Epithelial cell of esophagus (primary cell): ENCODE data around the gene SPSB2.

Source experiments
- DNase-seq: peaks from one replicate; pipeline ENCODE4 v3.0.0; 2010; ENCODE audit warnings: low read depth
- H3K4me3 ChIP-seq: 2 replicates; pipeline ENCODE4 v1.5.1; 2011; ENCODE audit warnings: mild to moderate bottlenecking, low read length, control low read depth
- TF ChIP-seq, protein P1 (sequence below): IDR thresholded peaks from 2 replicates; pipeline ENCODE4 v1.5.1; 2011; ENCODE audit warnings: low read depth, mild to moderate bottlenecking, low read length, control low read depth, inconsistent platforms; ENCODE audit not compliant: insufficient read depth; ENCODE audit errors: missing control alignments

Gene SPSB2

DNA sequence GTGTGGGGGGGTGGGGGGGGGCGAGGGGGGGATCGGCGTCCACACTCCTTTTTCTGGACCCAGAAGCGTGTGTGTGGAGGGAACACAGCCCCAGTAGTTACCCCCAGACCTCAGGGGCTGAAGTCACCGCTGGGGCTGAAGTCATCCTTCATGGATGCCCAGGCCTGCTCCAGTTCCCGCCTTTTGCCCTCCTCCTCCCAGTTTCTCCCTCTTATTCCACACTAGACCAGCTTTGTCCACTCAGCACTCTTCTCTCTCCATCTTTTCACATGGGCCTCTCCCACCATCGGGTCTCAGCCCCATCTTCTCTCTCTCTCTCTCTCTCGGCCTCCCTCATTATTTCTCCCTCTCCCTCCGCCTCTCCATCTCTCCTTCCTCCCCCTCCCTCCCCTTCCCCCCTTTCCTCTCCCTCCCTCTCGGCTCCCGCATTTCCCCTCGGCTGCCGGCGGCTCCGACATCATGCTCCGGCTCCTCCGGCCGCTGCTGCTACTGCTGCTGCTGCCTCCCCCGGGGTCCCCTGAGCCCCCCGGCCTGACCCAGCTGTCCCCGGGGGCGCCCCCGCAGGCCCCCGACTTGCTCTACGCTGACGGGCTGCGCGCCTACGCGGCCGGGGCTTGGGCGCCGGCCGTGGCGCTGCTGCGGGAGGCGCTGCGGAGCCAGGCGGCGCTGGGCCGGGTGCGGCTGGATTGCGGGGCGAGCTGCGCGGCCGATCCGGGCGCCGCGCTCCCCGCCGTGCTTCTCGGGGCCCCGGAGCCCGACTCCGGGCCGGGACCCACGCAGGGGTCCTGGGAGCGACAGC is 44.9 kb downstream of the SPSB2 start, which contains the start of gene P3H3:
Gene P3H3, plus strand, starts transcription at position 426 of the 799 bp plus-strand sequence. Its CDS starts 34 bp downstream, at position 460.
- peak; percentile 48 for DNase-seq

DNA sequence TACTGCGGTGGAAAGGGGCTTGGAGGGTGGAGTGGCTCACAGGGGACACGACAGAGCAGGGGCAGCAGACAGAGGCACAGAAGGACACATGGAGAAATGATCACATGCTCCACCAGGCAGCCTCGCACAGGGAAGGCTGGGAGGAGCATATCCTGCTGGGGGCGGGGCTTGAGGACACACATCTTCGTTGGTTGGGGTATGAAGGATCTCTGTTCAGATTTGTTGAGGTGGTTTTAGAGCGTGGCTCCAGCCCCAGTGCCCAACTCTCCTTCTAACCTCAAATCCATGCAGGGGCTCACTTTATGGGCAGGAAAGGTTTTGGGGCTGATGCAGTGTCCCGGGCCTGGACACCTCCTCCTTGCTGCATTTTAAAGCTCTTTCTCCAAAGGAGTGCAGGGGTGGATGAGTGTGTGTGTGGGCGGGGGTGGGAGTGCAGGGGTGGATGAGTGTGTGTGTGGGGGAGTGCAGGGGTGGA is 45.6 kb downstream of the SPSB2 start:
- peak; percentile 80 for DNase-seq
- peak overlapping the region; percentile 23 for H3K4me3 ChIP-seq
- TF ChIP-seq, protein P1, sequence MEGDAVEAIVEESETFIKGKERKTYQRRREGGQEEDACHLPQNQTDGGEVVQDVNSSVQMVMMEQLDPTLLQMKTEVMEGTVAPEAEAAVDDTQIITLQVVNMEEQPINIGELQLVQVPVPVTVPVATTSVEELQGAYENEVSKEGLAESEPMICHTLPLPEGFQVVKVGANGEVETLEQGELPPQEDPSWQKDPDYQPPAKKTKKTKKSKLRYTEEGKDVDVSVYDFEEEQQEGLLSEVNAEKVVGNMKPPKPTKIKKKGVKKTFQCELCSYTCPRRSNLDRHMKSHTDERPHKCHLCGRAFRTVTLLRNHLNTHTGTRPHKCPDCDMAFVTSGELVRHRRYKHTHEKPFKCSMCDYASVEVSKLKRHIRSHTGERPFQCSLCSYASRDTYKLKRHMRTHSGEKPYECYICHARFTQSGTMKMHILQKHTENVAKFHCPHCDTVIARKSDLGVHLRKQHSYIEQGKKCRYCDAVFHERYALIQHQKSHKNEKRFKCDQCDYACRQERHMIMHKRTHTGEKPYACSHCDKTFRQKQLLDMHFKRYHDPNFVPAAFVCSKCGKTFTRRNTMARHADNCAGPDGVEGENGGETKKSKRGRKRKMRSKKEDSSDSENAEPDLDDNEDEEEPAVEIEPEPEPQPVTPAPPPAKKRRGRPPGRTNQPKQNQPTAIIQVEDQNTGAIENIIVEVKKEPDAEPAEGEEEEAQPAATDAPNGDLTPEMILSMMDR: no peak

More for the DNA sequence above, 44.9 kb downstream of the SPSB2 start, which contains the start of gene P3H3:
- TF ChIP-seq, protein P1: no peak
- peak within 1 kb of the TSS; percentile 88 for H3K4me3 ChIP-seq

DNA sequence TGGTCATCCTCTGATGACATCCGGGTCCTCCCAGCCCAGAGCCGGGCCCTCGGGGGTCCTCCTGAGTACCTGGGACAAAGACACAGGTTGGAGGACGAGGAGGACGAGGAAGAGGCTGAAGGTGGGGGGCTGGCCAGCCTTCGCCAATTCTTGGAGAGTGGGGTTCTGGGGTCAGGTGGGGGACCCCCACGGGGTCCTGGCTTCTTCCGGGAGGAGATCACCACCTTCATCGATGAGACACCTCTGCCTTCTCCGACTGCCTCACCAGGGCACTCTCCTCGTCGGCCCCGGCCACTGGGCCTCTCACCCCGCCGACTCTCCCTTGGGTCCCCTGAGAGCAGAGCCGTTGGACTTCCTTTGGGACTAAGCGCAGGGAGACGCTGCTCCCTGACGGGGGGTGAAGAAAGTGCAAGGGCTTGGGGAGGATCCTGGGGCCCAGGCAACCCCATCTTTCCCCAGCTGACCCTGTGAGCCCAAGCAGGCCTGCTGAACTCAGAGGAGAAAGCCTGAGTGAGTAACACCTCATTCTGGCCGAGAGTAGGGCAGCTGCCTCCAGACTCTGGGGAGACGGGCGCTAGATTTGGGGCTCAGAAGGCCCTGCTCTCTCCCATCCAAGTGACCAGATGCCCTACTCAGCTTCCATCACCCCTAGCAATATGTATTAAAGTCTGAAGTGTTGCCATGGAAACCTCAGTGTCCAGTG is 46.2 kb downstream of the SPSB2 start:
- no peak for DNase-seq
- H3K4me3 ChIP-seq: no peak overlapping the region
- TF ChIP-seq, protein P1: no peak

DNA sequence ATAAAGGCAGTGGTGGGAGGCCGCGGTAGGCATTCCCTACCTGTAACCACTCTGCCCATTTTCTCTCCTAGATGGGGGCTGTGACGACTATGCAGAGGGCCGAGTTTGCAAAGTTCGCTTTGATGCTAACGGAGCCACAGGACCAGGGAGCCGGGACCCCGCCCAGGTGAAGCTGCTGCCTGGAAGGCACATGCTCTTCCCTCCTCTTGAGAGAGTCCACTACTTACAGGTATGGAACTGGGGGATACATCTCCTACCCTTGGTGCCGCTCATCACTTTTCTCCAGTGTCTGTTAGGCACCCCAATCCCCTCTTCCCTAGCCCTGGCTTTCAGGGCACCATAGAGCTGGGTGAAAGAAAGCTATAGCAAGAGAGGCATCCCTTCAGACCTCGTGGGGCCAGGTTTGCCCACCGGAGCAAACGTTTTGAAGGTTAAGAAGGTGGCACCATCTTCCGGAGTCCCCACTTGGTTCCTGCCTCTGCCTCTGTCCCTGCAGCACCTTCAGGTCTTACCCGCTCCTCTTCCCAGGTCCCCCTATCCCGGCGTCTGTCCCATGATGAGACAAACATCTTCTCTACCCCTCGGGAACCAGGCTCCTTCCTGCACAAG is 46.9 kb downstream of the SPSB2 start:
- DNase-seq: no peak
- TF ChIP-seq, protein P1: no peak
- H3K4me3 ChIP-seq: no peak overlapping the region

DNA sequence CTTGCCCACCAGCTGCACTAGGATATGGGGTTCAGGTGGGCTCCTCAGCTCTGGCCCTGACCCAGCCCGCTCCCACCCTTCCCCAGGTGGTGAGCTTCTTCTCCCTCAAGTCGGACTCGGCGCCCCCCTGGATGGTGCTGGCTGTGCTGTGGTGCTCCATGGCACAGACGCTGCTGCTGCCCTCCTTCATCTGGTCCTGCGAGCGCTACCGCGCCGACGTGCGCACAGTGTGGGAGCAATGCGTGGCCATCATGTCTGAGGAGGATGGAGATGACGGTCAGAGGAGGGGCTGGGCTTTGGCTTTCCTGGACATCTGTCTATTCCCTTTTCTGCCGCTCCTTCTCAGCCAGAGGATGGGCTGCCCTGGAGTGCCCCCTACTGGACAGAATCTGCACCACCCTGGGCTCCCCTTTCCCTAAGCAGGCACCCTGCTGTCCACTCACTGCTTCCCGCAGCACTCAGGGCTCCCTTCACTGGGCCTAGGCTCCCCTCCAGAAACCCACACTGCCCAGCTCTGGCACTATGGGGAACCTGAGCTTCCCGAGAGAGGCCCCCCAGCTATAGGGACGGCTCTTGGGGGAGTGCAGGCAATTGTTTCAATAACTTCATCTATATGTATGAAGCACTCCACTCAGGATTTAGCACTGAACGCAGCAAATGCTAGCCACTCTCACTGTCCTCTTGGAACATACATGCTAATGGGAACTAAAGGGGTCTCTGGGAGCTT is 47.5 kb downstream of the SPSB2 start:
- no peak overlapping the region for H3K4me3 ChIP-seq
- TF ChIP-seq, protein P1: peak; percentile 91
- peak; percentile 81 for DNase-seq

DNA sequence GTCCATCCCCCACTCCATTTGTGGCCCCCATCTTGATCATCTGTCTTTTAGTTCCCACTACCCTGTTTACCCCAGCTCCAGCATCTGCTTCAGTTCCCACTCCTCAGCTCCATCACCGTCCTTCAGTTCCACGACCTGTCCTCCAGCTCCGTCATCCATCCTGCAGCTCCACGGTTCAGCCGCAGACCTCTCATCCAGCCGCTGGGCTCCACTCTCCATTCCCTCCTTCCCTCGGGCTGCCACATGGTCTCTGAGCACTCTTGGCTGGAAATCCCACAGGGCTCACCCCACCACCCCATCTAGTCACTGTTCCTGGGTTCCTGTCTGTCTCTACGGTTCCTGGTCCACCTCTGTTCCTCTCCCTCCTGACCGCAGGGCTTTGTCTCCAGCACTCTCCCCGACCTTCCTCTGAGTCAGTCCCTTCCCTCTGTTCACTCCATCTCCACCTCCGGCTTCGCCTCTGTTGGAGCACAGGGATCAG is 48.2 kb downstream of the SPSB2 start:
- no peak overlapping the region for H3K4me3 ChIP-seq
- TF ChIP-seq, protein P1: no peak
- peak; percentile 41 for DNase-seq
